ENCODE results near the gene DAB2IP. TPM values are rescaled to one million over a fixed set of nuclear protein-coding genes. Genes with fewer than 3 reads are reported as not detected.

The DAB2IP gene
- total RNA-seq, 2 experiments from 2014 or later = 0.06 TPM; not detected in 1

DNA sequence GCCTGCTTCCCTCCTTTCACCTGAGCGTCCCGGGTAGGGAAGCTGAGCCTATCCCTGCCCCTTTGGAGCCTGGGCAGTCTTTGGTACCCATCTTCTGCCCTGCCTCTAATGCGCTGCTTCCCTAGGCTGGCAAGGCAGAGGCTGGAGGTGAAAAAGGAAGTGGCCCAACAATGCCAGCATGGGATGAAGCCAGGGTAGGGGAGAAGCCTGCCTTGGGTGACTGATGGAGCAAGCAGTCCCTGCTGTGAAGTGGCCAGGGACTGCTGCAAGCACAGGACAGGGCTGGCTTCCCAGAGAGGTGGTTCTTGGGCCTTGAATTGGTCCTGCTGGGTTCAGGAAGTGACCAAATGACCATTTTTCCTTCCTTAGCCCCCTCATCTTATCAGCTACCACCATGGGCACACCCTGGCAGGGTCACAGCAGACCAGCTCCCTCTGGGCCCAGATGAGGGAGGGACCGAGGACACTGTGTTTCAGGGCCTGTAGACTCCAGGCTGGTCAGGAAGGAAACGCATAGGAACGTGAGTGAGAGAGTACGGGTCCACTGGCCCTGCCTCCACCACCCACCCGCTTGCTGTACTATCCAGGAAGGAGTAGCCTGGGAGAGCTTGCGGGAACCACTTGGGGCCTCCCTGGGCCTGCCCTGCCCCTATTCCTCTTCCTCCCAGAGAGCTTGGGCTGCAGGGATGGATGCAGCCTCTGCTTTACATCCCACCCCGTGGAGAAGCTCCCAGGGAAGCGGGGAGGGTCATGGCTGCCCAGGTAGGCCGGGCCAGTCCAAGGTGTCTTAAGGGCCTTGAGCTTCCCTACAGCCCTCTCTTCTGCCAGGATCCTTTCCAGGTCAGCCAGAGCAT lies 102.6 kb downstream of the DAB2IP start:
- intact Hi-C loops (cut with DNase I, micrococcal nuclease) = no loop called here
- H3K9me3 ChIP-seq (ENCODE audit: control insufficient read depth in 1 of 2, insufficient read depth in 1 of 2, low read length in 2 of 2) = no peaks in the 10 kb centered on the region
- H3K27ac ChIP-seq (ENCODE audit: low read depth in 1 of 2, low read length in 2 of 2) = no peak overlapping the region
- no peak for DNase-seq
- H3K27me3 ChIP-seq (ENCODE audit: control insufficient read depth in 1 of 2, insufficient read depth in 2 of 2, low read length in 2 of 2) = no peaks in the 10 kb centered on the region
- ChIA-PET POLR2A (no interaction called here), CTCF (no interaction called here)
- Mint-ChIP-seq H3K9me3 (no peaks in the 10 kb centered on the region), H3K4me3 (no peak overlapping the region), H3K4me1 (ENCODE audit: low read depth) (no peaks in the 10 kb centered on the region), H3K27me3 (no peaks in the 10 kb centered on the region), H3K27ac (no peak overlapping the region), H3K36me3 (ENCODE audit: low read depth) (no peaks in the 10 kb centered on the region)
- no peaks in the 10 kb centered on the region for H3K36me3 ChIP-seq (ENCODE audit: insufficient read depth, low read length)
- no peaks in the 10 kb centered on the region for H3K4me1 ChIP-seq (ENCODE audit: insufficient read depth, low read length)
- no peak overlapping the region for H3K4me3 ChIP-seq (ENCODE audit: low read length)
- no peak for TF ChIP-seq CTCF (IDR thresholded peaks at IDR 0.05)
- no peak for ATAC-seq (ENCODE audit: poor library complexity)

DNA sequence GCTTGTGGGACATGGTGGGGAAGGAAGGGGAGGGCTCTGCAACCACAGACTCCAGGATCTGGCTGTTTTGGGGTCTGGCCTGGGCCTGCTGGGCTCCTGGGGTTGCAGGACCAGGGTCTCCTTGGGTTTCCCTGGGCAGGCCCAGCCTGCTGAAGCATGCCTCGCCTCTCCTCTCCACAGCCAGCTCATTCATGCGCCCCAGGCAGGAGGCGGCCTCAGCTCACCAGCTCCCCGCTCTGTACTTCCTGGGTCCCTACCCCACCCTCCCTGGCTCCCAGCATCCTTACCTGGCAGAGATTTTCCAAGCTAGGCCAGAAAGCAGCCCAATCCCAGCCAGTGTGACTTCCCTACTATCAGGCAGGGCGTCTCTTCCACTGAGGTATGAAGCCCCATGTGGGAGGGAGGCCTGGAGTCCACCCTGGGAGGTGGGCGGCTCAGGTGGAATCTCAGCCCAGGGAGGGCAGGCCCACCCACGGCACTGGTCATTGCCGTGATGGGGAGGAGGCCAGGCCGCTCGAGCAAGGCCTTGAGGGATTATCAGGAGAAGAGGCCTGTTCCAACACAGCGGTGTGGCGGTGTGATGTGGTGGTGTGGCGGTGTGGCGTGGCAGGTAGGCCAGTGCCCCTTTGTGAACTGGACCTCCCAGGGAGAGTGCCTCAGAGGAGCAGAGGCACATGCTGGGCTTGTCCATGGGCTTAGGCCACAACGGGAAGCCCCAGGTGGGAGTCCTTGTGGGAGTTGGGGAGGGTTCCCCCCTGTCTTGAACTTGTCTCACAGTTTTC lies 103.4 kb downstream of the DAB2IP start:
- Histone ChIP-seq H3K4me1 (ENCODE audit: insufficient read depth, low read length) (no peaks in the 10 kb centered on the region), H3K27ac (ENCODE audit: low read depth in 1 of 2, low read length in 2 of 2) (no peak overlapping the region), H3K4me3 (ENCODE audit: low read length) (no peak overlapping the region), H3K9me3 (ENCODE audit: control insufficient read depth in 1 of 2, insufficient read depth in 1 of 2, low read length in 2 of 2) (no peaks in the 10 kb centered on the region), H3K27me3 (ENCODE audit: control insufficient read depth in 1 of 2, insufficient read depth in 2 of 2, low read length in 2 of 2) (no peaks in the 10 kb centered on the region), H3K36me3 (ENCODE audit: insufficient read depth, low read length) (no peaks in the 10 kb centered on the region)
- Mint-ChIP-seq H3K9me3 (no peaks in the 10 kb centered on the region), H3K4me1 (ENCODE audit: low read depth) (no peaks in the 10 kb centered on the region), H3K36me3 (ENCODE audit: low read depth) (no peaks in the 10 kb centered on the region), H3K27me3 (no peaks in the 10 kb centered on the region), H3K4me3 (no peak overlapping the region), H3K27ac (no peak overlapping the region)
- ATAC-seq (ENCODE audit: poor library complexity) = no peak
- ChIA-PET CTCF (no interaction called here), POLR2A (no interaction called here)
- no peak for DNase-seq
- TF ChIP-seq CTCF (IDR thresholded peaks at IDR 0.05) = no peak
- intact Hi-C loops (cut with DNase I, micrococcal nuclease) = no loop called here

DNA sequence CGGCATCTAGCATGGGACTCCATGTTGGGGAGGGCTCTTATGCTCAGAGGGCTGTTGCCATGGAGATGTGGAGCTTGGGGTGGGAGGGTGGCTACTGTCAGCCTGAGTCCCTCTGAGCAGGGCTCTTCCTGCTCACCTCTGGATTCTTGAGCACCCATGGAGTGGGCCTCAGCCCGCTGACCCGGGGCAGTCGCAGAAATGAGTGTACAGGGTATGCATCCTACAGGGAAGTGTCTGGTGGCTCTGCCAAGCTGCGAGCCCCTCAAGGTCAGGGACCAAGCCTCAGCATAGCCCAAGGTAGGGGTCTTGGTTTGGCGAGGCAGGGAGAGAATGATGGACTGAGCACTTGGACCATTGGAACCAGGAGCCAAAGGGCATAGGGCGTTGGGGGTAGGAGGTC lies 104.1 kb downstream of the DAB2IP start:
- Histone ChIP-seq H3K27me3 (ENCODE audit: control insufficient read depth in 1 of 2, insufficient read depth in 2 of 2, low read length in 2 of 2) (no peaks in the 10 kb centered on the region), H3K4me1 (ENCODE audit: insufficient read depth, low read length) (no peaks in the 10 kb centered on the region), H3K27ac (ENCODE audit: low read depth in 1 of 2, low read length in 2 of 2) (no peak overlapping the region), H3K4me3 (ENCODE audit: low read length) (no peak overlapping the region), H3K36me3 (ENCODE audit: insufficient read depth, low read length) (no peaks in the 10 kb centered on the region), H3K9me3 (ENCODE audit: control insufficient read depth in 1 of 2, insufficient read depth in 1 of 2, low read length in 2 of 2) (no peaks in the 10 kb centered on the region)
- CTCF ChIA-PET = no interaction called here
- intact Hi-C loops (cut with DNase I, micrococcal nuclease) = no loop called here
- TF ChIP-seq CTCF (IDR thresholded peaks at IDR 0.05) = no peak
- Mint-ChIP-seq H3K4me3 (no peak overlapping the region), H3K27ac (no peak overlapping the region), H3K9me3 (no peaks in the 10 kb centered on the region), H3K36me3 (ENCODE audit: low read depth) (no peaks in the 10 kb centered on the region), H3K4me1 (ENCODE audit: low read depth) (no peaks in the 10 kb centered on the region), H3K27me3 (no peaks in the 10 kb centered on the region)
- POLR2A ChIA-PET = no interaction called here
- ATAC-seq (ENCODE audit: poor library complexity) (no peak), DNase-seq (no peak)

All from CD4-positive, alpha-beta T cell (primary cell).